Measurements from ENCODE around the gene ACOX3. TPM values are rescaled to one million over a fixed set of nuclear protein-coding genes. Genes with fewer than 3 reads are reported as not detected.

ACOX3 gene
- total and polyA plus RNA-seq, 8 donors: 13.5 to 45.5 (median 32.8) TPM

GRCh38 chr4:8371596-8371995 lies 68.9 kb downstream of the ACOX3 start:
- Histone ChIP-seq H3K9me3 (no peaks in the 10 kb centered on the region), H3K36me3 (peaks cover 0 to 64% (median 51%) of the 10 kb centered on the region in 4 donors), H3K4me3 (no peak overlapping the region), H3K4me1 (no peaks in the 10 kb centered on the region), H3K27me3 (no peaks in the 10 kb centered on the region), H3K27ac (no peak overlapping the region)
- TF ChIP-seq EP300 (IDR thresholded peaks at IDR 0.05) (no peak), CTCF (IDR thresholded peaks at IDR 0.05) (no peak)
- intact Hi-C loops (cut with DNase I; ENCODE audit: low total_unique reads): no loop called here
- 93 to 97% (median 95%) methylated on average over 18 to 20 of the region's 20 CpGs for WGBS, 5 donors
- no peak for DNase-seq

- Histone ChIP-seq H3K27ac (no peak overlapping the region), H3K27me3 (no peaks in the 10 kb centered on the region), H3K36me3 (peaks cover under 1 to 65% (median 53%) of the 10 kb centered on the region in 4 donors), H3K9me3 (no peaks in the 10 kb centered on the region), H3K4me3 (no peak overlapping the region), H3K4me1 (no peaks in the 10 kb centered on the region)
- intact Hi-C loops (cut with DNase I; ENCODE audit: low total_unique reads): no loop called here
- DNase-seq: no peak
- TF ChIP-seq EP300 (IDR thresholded peaks at IDR 0.05) (no peak), POLR2AphosphoS5 (IDR thresholded peaks at IDR 0.05) (no peak), CTCF (IDR thresholded peaks at IDR 0.05) (no peak), POLR2A (IDR thresholded peaks at IDR 0.05) (no peak)
- 84 to 88% (median 87%) methylated on average over 24 of the region's 24 CpGs for WGBS, 5 donors
Observed at GRCh38 chr4:8370835-8371595, 69.5 kb downstream of the ACOX3 start.

- Histone ChIP-seq H3K27me3 (no peaks in the 10 kb centered on the region), H3K27ac (no peak overlapping the region), H3K4me1 (no peaks in the 10 kb centered on the region), H3K4me3 (no peak overlapping the region), H3K36me3 (peaks cover 8 to 68% (median 57%) of the 10 kb centered on the region in 4 donors), H3K9me3 (no peaks in the 10 kb centered on the region)
- TF ChIP-seq POLR2AphosphoS5 (IDR thresholded peaks at IDR 0.05): no peak
- TF ChIP-seq EP300 (IDR thresholded peaks at IDR 0.05): no peak
- no peak for TF ChIP-seq CTCF (IDR thresholded peaks at IDR 0.05)
- TF ChIP-seq POLR2A (IDR thresholded peaks at IDR 0.05): no peak
- DNase-seq: no peak
- 87 to 94% (median 92%) methylated on average over 15 to 16 of the region's 16 CpGs for WGBS, 5 donors
- intact Hi-C loops (cut with DNase I; ENCODE audit: low total_unique reads): no loop called here
Observed at GRCh38 chr4:8370106-8370787, 70.3 kb downstream of the ACOX3 start.

GRCh38 chr4:8369426-8370105 lies 71.0 kb downstream of the ACOX3 start:
- no peaks in the 10 kb centered on the region for H3K4me1 ChIP-seq
- WGBS, 5 donors: 71 to 100% (median 86%) methylated on average over 3 to 13 of the region's 13 CpGs
- intact Hi-C loops (cut with DNase I; ENCODE audit: low total_unique reads): no loop called here
- H3K27me3 ChIP-seq: no peaks in the 10 kb centered on the region
- H3K36me3 ChIP-seq: peaks cover 11 to 68% (median 57%) of the 10 kb centered on the region in 4 donors
- H3K4me3 ChIP-seq: no peak overlapping the region
- TF ChIP-seq CTCF (IDR thresholded peaks at IDR 0.05) (no peak), POLR2AphosphoS5 (IDR thresholded peaks at IDR 0.05) (no peak), POLR2A (IDR thresholded peaks at IDR 0.05) (no peak), EP300 (IDR thresholded peaks at IDR 0.05) (no peak)
- no peak for DNase-seq
- H3K27ac ChIP-seq: no peak overlapping the region
- no peaks in the 10 kb centered on the region for H3K9me3 ChIP-seq

Data from stomach (tissue), 9 donors.